NCI-H2171 treated with DMSO at 0.1 percent for 48 hours (cell line): ENCODE results near the gene AACS.
A peak's percentile ranks its signal among the peaks of the same experiment; 100 is the strongest.
"Not testable (repeated sequence)": the region's sequence is repeated elsewhere in the genome, so short reads cannot be mapped to it uniquely, and the experiment has no call there.

Experiments used
- DNase-seq: peaks from one replicate; lab custom pipeline; 2025; lab: John Stamatoyannopoulos, UW

AACS gene

DNA sequence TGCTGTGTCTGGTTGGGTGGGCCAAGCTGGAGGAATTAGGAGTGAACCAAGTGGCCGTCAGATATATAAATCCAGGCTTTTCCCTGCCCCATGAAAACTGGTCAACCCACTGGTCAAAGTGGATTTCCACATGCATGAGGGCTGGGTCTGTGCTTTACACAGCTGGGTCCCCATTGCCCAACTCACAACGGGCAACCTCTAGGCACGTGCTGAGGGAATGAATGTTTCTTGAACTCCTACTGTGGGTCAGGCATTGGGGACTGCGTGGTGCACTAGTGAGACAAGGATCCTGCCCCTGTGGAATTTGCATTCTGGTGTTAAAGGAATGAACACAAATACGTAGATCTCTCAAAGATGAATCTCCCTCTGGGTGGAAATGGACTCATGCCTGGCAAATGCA, 7.5 kb upstream of the AACS start:
- DNase-seq = no peak

DNA sequence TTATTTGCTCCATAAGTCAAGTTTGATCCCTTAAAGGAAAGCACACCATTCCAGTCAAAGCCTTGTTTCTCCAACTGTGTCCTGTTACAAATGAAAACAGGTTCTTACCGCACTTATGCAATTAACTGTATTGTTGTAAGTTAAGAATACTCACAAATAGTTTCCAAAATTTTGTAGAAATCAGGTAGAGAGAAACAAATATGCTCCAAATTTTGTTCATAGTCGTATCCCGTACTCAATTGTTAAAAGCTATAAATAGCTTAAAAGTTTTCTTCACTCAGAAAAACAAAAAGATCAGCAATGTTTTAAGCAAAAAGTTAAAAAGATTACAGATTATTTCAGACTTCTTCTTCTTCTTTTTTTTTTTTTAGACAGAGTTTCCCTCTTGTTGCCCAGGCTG, 4.0 kb upstream of the AACS start:
- no peak for DNase-seq

DNA sequence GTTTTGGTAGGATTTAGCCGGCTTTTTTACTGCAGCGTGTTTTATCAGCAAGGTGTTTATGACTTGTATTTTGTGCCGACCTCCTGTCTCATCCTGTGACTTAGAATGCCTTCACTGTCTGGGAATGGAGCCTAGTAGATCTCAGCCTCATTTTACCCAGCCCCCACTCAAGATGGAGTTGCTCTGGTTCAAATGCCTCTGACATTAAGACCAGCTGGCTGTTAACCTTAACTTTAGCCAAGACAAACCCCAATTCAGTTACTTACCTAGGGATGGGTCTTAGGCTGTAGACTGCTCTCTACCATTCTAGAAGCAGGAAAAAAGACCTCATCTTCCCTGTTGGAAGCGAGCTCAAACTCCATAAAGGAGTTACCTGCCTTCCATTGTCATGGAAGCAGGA, 1.7 kb upstream of the AACS start:
- not testable (repeated sequence) for DNase-seq

DNA sequence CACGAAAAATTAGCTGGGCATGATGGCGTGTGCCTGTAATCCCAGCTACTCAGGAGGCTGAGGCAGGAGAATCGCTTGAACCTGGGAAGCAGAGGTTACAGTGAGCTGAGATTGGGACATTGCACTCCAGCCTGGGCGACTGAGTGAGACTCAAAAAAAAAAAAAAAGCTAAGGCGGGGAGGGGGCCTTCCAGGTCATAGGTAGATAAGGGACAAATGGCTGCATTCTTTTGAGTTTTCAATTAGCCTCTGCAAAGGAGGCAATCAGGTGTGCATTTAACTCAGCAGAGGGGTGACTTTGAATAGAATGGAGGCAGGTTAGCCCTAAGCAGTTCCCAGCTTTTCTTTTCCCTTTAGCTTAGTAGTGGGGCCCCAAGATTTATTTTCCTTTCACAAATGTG, 743 bp upstream of the AACS start:
- DNase-seq = no peak

DNA sequence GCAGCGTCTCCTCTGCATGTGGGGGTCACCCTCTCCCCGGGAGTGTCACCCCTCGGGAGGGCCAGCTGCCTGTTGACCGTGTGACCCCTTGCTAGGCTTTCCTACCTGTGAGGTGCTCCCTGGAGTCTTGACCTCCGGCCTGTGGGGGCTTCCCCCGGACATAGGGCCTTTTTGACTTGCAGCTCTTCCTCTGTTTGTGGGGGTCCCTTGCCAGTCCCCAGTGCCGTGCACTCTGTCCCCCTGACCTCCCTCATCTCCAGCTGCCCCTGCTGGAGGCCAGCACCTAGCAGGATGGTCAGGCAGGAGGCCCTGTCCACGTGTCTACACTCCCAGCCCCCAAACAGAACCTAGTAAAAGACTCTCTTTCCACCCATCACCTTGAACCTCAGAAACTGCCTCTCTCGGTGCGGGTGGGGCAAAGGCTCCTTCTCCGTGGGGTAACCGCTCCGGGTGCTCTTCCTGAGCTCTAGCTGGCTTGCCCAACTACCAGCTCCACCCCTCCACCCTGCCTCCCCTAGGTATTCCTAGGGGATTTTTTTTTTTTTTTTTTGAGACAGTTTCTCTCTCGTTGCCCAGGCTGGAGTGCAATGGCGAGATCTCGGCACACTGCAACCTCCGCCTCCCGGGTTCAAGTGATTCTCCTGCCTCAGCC, 810 bp downstream of the AACS start:
- DNase-seq = peak; percentile 22

DNA sequence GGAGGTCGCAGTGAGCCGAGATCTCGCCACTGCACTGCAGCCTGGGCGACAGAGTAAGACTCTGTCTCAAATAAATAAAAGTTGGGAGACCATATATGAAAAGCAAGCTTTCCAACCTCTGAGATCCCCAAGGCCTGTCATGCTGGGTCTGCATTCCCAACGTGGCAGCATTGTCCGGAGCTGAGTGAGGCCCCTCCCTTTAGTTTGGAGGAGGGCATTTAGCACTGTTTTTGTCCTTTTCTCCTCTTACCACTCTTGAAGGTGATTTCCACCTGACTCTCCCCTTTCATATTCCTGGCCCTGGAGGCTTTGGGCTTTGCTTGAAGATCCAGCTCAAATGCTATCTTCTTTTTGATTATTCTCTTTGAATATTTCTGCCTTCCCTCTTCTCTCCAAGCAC, 3.2 kb downstream of the AACS start:
- DNase-seq = no peak

DNA sequence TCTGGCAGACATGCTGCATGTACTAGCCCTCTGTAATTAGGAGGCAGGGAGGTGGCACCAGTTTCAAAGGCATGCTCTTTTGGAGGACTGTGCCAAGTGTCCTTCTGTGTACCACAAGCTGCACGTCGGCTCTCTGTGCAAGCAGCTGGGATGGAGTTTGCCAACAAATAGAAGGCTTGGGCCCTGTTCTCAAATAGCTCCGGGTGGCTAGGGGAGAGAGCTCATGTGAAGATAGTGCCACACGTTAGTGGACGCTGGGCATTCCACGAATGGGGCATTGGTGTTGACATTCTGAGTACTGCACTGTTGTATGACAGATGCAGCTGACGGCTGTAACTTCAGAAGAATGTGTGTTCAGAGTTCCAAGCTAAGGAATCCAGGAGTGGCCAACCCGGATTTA, 4.4 kb downstream of the AACS start:
- no peak for DNase-seq

DNA sequence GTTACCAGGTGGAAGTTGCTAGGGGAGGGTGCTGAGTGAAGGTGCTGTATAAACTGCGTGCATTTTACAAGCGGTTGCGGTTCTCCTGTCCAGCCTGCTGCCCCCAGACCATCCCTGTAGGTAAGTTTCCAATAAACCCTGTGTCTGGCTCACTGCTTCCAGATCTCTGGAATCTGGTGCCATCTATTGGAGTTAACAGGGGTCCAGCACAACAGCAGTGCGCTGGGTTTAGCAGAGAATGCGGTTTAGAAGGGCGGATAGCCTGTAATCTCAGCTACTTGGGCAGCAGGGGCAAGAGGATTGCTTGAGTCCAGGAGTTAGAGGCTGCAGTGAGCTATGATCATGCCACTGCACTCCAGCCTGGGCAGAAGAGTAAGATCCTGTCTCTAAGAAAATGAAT, 4.9 kb downstream of the AACS start:
- DNase-seq = no peak

DNA sequence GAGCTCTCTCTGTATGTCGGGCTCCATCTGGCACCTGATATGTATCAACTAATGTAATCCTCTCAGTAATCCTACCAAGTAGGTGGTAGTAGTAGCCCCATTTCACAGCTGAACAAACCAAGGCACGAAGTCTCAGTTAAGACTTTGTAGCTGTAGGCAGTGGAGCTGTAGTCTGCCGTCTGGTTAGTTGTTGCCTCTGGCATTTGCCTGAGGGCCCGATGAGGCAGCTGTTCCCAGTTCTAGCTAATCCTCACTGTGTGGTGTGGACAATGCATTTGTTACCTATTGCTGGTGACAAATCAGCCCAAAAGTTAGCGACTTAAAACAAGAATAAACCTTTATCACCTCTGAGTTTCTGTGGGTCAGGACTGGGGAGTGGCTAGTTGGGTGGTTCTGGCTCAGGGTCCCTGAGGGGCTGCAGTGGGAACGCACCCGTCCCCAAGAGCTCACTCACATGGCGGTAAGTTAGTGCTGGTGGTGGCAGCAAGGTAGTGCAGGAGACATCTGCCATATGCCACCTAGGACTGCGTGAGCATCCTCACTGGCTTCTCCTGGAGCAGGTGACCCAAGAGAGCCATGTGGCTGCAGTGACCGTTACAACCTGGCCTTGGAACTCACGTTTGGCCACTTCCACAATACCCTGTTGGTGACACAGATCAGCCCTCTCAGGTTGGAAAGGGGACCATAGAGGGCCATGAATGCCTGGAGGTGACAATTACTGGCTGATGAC, 5.6 kb downstream of the AACS start:
- DNase-seq = no peak

DNA sequence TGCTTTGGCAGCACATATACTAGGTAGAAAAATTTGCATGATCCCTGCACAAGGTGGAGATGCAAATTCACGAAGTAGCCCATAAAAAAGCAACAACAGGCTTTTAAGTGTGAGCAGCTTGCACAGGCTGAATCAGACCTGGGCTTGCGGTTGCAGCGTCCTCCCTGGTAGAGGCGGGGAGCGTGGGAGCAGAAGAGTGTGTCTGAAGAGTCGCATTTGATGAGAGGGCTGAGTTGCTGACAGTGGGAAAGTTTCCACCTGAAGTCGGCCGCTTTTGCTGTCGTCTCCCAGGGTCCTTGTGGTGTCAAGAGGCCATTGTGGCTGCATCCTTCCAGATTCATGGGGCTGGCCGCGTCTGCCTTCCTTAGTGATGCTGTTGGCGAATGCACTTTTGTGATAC, 6.2 kb downstream of the AACS start:
- DNase-seq = no peak

DNA sequence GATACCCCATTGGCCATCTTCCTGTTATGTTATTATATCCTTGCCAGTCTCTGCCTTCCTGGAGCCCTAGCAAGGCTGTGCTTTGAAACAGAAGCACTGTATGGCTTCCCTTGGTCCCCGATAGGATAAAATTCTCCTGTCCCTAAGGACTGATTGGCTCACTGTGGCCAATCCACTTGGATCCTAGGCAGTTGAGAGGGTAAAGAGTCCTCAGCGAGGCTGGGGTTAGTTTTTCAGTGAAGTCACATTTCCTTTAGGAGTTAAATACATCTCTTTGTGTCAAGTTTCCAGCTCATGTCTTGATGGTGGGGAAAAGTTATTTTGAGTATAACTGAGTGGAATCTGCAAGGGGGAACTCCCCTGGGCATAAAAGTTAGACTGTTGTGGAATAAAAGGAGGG, 7.3 kb downstream of the AACS start:
- no peak for DNase-seq

DNA sequence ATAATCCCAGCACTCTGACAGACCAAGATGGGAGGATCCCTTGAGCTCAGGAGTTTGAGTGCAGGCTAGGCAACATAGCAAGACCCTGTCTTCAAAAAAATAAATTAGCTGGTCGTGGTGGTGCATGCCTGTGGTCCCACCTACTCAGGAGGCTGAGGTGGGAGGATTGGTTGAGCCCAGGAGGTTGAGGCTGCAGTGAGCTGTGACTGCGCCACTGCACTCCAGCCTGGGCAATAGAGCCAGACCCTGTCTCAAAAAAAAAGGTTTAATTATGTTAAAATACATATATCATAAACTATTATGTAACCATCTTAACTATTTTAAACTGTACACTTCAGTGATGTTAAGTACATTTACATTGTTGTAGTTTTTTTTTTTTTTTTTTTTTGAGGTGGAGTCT, 9.1 kb downstream of the AACS start:
- DNase-seq = not testable (repeated sequence)

DNA sequence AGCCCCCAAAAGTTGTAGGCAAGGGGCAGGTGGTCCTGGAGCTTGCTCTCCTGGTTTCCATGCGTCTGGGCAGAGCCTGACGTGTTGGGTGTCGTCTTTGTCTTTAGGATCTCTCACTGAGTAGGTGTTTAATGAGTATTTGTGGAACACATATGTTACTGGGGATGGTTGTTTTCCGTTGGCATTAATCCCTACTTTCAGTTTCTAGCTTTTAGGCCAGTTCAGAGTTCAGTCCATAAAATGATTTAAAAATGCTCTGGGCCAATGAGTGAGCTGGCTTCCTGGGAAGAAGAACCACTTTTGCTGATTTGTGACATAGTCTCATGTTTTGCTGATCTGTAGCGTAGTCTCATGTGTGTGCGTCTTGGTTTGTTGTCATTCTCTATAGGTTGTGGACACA, 10.9 kb downstream of the AACS start:
- no peak for DNase-seq

DNA sequence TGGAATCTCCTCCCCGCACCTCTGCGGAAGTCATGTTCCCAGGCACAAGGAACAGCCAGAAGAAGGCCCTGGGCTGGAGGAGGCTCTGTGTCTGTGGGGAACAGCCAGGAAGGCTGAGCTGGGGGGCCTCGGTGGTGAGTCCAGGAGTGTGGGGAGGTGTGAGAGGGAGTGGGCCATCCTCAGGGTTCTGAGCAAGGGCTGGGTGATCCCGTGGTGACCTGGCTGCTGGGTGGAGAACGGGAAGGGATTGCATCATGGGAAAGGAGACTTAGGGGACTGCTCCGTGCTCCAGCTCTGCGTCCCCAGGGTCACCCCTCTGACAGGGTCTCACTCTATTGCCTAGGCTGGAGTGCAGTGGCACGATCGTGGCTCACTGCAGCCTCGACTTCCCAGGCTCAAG, 13.8 kb downstream of the AACS start:
- DNase-seq = no peak

DNA sequence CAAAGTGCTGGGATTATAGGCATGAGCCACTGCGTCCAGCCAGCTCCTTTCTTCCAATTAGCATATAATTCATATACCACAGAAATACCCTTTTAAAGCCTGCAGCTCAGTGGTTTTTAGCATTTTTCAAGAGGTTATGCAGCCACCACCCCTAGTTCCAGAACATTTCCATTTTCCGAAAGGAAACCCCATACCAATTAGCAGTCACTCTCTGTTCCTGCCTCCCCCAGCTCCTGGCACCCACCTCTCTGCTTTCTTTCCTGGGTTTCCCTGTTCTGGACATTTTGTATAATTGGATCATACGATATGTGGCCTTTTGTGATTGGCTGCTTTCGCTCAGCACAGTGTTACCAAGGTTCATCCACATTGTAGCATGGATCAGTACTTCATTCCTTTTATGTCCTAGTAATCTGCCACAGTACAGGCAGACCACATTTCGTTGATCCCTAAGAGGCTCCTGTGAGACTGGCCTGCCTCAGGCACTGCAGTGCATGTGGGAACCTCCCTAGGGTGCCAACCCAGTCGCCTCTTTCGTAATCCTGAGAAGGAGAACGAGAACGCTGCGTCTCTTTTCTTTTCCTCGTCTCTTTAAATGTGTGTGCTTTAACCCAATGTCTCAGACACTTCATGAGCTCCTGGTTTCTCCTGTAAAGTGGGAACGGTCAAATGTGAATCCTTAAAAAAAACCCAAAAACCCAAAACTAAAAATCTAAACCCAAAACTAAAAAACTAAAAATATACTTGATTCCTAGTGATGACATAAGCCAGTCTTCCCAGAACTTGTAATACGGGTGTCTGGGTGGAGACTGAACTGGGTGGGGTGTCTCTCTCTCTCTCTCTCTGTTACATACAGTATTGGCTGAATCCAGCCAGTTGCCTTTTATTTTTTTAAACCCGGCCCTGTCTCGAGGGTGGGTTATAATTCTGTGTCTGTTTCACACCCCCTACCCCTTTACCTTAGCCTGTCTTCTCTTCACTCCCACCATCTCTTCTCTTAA, 14.7 kb downstream of the AACS start:
- DNase-seq = no peak

DNA sequence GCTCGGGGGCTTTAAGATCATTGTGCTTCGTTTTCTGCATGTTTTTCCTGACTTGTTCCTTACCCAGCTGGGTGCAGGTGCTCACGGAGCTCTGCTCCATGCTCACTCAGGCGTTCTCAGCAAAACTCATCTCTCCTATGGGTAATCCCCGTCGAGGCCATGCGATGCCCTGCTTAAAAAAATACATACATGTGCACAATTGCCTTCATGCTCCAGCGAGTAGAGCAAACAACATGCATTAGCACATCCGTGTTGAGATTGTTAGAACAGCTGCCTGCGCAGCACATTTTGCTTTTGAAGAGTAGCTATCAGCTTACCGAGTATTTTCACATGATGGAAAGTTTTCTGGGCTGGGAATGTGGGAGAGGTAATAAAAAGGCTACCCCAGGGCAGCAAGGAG, 16.2 kb downstream of the AACS start:
- DNase-seq = peak; percentile 98

DNA sequence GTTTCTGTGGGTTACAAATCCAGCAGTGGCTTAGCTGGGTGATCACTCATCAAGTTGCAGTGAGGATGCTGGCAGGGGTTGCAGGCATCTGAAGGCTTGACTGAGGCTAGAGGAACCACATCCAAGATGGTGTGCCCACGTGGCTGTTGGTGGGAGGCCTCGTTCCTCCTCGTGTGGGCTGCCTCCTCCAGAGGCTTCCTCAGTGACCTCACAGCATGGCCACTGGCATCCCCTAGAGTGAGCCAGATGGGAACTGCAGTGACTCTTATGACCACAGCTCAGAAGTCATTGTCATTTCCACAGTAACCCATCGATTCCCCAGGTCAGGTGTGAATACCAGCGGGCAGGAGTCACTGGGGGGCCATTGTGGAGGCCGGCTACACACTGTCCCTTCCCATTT, 17.8 kb downstream of the AACS start:
- no peak for DNase-seq

DNA sequence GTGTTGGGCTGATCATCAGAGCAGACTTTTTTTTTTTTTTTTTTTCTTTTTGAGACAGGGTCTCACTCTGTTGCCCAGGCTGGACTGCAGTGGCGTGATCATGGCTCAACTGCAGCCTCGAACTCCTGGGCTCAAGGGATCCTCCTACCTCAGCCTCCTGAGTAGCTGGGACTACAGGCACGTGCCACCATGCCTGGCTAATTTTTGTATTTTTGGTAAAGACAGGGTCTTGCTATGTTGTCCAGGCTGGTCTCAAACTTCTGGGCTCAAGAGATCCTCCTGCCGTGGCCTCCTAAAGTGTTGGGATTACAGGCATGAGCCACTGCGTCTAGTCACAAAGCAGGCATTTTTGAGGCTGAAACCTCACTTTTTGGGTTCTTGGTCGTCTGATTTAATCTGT, 23.0 kb downstream of the AACS start:
- DNase-seq = not testable (repeated sequence)

DNA sequence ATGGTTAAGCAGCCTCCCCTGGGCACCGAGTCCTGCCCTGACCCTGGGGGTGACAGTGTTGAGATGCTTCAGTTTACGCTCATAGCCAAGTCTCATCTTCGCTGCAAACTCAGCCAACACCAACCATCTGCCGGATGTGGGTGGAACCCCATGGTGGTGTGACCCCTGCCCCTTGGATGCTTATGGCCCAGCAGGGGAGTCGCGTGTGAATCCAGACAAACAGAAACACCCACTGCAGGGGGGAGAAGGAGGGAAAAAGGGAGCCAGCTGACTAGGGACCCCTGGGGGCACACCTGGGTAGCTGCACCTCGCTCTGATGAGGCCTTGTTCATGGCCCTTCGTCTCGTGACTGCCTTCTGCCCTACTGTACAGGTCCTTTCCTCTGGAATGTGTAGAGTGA, 23.8 kb downstream of the AACS start:
- DNase-seq = peak; percentile 42

DNA sequence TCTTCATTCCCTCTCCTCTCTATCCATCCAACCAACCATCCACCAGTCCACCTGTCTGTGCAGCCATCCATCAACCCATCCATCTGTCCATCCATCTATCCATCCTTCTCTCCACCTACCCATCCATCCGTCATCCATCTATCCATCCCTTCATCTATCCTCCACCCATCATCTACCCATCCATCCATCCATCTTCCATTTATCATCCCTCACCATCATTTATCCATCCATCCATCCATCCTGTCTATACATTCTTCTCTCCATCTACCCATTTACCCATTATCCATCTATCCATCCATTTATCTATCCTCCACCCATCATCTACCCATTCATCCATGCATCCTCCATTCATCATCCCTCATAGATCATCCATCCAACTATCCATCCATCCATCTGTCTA, 24.4 kb downstream of the AACS start:
- DNase-seq = no peak

DNA sequence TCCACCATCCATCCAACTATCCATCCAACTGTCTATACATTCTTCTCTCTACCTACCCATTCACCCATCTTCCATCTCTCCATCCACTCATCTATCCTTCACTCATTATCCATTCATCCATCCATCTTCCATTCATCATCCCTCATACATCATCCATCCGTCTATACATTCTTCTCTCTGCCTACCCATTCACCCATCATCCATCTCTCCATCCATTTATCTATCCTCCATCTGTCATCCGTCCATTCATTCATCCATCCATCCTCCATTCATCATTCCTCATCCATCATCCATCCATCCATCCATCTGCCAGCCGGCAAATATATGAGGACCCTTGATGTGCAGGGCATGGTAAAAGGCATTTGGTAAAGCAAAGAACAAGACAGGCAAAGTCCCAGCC, 25.2 kb downstream of the AACS start:
- DNase-seq = no peak

DNA sequence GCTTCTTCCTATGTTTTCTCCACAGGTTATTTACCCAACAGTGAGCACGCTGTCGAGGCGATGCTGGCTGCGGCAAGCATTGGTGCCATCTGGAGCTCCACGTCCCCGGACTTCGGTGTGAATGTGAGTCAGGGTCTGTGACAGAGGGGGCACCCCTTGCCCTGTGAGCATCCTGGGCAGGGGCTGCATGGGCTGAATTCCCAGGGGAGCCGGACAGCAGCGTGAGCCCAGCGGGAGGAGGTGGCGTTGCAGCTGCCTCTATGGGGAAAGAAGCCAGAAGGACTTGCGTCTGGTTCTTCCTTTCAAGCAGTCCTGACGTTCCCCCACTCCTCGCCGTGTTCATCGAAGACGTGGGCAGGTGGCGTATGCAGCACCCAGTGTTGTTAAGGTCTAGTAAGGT, 26.2 kb downstream of the AACS start:
- no peak for DNase-seq
